GM12878 (cell line): Measurements from ENCODE around the gene SLCO4A1. TPM values are rescaled to one million over a fixed set of nuclear protein-coding genes. Genes with fewer than 3 reads are reported as not detected.
A peak's percentile ranks its signal among the peaks of the same experiment; 100 is the strongest.

Experiments
- ATF7 ChIP-seq: fragments of 450-650 bp; IDR thresholded peaks from 2 replicates; pipeline ENCODE4 v1.6.1; 2016; ENCODE audit warnings: low read depth, mild to moderate bottlenecking
- BCL11A ChIP-seq: IDR thresholded peaks from 2 replicates; pipeline ENCODE4 v1.6.1; 2011; ENCODE audit warnings: low read depth, low read length
- BHLHE40 ChIP-seq, 2 experiments: fragments of 450-650 bp in 1 of 2; IDR thresholded peaks; 2 replicates each; pipeline ENCODE4 v1.6.1; 2011 to 2017; ENCODE audit warnings: low read depth in 2 of 2, borderline replicate concordance in 1 of 2, improper control_type of control experiment in 1 of 2, low read length in 1 of 2, mild to moderate bottlenecking in 1 of 2
- CEBPB ChIP-seq, 2 experiments: fragments of 150-350 bp in 1 of 2; IDR thresholded peaks; 2 replicates each; pipeline ENCODE4 v1.6.1; 2012 to 2014; ENCODE audit warnings: low read depth in 2 of 2, low read length in 2 of 2, borderline replicate concordance in 1 of 2, inconsistent platforms in 1 of 2
- CHD4 ChIP-seq: fragments of 200-600 bp; sonication (generic); IDR thresholded peaks from 2 replicates; pipeline ENCODE4 v1.6.1; 2016; ENCODE audit warnings: mild to moderate bottlenecking
- MXI1 ChIP-seq: fragments of 150-350 bp; IDR thresholded peaks from 2 replicates; pipeline ENCODE4 v1.6.1; 2011; ENCODE audit warnings: low read depth, mild to moderate bottlenecking, inconsistent platforms, low read length, improper control_type of control experiment
- SMARCA5 ChIP-seq: fragments of 450-650 bp; IDR thresholded peaks from 2 replicates; pipeline ENCODE4 v1.6.1; 2017; ENCODE audit warnings: mild to moderate bottlenecking
- SPI1 ChIP-seq: IDR thresholded peaks from 2 replicates; pipeline ENCODE4 v1.6.1; 2011; ENCODE audit warnings: low read depth, mild to moderate bottlenecking, low read length, moderate library complexity, borderline replicate concordance; ENCODE audit not compliant: insufficient read depth
- SREBF2 ChIP-seq: IDR thresholded peaks from 2 replicates; pipeline ENCODE4 v1.6.1; 2012; ENCODE audit warnings: mild to moderate bottlenecking, low read length
- STAT1 ChIP-seq: fragments of 450-650 bp; conservative IDR thresholded peaks from 2 replicates; pipeline ENCODE4 v1.6.1; 2014; ENCODE audit warnings: antibody characterized with exemption, mild to moderate bottlenecking
- TARDBP ChIP-seq: IDR thresholded peaks from 2 replicates; pipeline ENCODE4 v1.6.1; 2016; ENCODE audit warnings: borderline replicate concordance
- TCF12 ChIP-seq: IDR thresholded peaks from 2 replicates; pipeline ENCODE4 v1.6.1; 2011; ENCODE audit warnings: low read depth, mild to moderate bottlenecking, low read length
- polyA plus RNA-seq, 11 experiments: library from polyadenylated mRNA; depleted of rRNA in 4 of 11; unstranded in 6 of 11; stranded (reverse) in 5 of 11; fragments of >200 nt; fragmentation: Nextera tagmentation in 4 of 11; fragmentation: Illumina TruSeq in 1 of 11; extraction: Ambion mirVana in 4 of 11; extraction: Trizol in 1 of 11; gene quantifications; 1 replicate in 1 of 11; 2 replicates in 10 of 11; pipeline versions ENCODE4 v1.2.1 to v1.2.3, GENCODE V29; 2011 to 2016; ENCODE audit warnings: inconsistent platforms in 2 of 11, missing spikeins in 2 of 11, low read depth in 1 of 11
- total RNA-seq, 4 experiments: library from RNA; depleted of rRNA in 3 of 4; stranded (reverse); fragments of >200 nt in 3 of 4; fragmentation: Illumina TruSeq in 1 of 4; extraction: Trizol in 1 of 4; gene quantifications; 2 replicates each; pipeline versions ENCODE4 v1.2.1 to v1.2.3, GENCODE V29; 2013 to 2021
- TF ChIP-seq, protein P1 (sequence below): IDR thresholded peaks from 2 replicates; pipeline ENCODE4 v1.6.1; 2011; ENCODE audit warnings: mild to moderate bottlenecking, low read depth, low read length, moderate library complexity; ENCODE audit not compliant: insufficient replicate concordance
- TF ChIP-seq, protein P2 (sequence below): fragments of 450-650 bp; formaldehyde crosslinking; IDR thresholded peaks from 2 replicates; pipeline ENCODE4 v1.5.0; 2022; ENCODE audit warnings: mild to moderate bottlenecking, missing genetic modification characterization
- TF ChIP-seq, protein P3 (sequence below): IDR thresholded peaks from 2 replicates; pipeline ENCODE4 v1.6.1; 2012; ENCODE audit warnings: mild to moderate bottlenecking, low read depth, low read length
- TF ChIP-seq, protein P4 (sequence below), 3 experiments: IDR thresholded peaks in 2 of 3; conservative IDR thresholded peaks in 1 of 3; 2 replicates each; pipeline ENCODE4 v1.5.1; 2011; ENCODE audit warnings: low read depth in 3 of 3, low read length in 3 of 3, mild to moderate bottlenecking in 3 of 3, control low read depth in 2 of 3, moderate library complexity in 2 of 3, inconsistent platforms in 1 of 3, mixed read lengths in 1 of 3; ENCODE audit not compliant: control insufficient read depth in 2 of 3, insufficient read depth in 1 of 3; ENCODE audit errors: extremely low read depth in 1 of 3
- TF ChIP-seq, protein P5 (sequence below): fragments of 450-650 bp; IDR thresholded peaks from 2 replicates; pipeline ENCODE4 v1.6.1; 2014; ENCODE audit warnings: mild to moderate bottlenecking

The SLCO4A1 gene
- total and polyA plus RNA-seq, 10 of the 15 experiments (the other 5 are each of a cell fraction or from before 2014, with no cell fraction given) = 2.1 to 30.7 (median 12.0) TPM

DNA sequence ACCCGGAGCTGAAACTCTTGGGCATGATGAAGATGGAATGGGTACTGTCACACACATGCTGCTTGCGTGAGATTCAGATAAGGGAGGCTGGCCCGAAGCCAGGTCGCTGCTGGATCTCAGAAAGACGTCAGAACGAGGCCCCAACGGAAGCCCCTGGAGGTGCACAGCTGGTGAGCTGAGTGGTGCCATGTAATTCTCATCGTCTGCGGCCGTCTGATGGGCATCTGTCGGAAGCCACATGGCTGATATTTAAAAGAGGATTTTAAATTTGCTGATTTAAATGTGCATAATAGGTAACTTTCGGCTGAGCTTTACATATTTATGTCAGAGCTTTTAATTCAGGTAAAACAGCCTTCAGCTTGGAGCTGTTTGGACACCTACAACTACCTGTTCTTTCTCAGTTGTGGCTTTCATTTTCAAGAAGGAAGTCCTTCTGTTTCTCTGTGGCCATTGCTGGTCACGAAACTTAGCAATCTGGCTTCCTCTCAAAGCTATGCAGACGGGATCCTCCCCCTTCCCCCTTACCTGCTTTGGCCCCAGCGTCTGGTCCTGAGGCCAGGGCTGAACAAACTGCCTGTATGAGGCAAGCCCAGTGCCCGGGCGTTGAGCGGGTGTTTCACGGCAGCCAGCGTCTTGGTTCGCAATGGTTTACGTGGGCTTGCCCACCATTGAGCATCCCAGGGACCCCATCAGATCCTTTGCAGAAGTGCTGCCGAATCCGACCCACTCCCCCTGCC is 9.2 kb downstream of the SLCO4A1 start (continued):
- TF ChIP-seq, protein P1, sequence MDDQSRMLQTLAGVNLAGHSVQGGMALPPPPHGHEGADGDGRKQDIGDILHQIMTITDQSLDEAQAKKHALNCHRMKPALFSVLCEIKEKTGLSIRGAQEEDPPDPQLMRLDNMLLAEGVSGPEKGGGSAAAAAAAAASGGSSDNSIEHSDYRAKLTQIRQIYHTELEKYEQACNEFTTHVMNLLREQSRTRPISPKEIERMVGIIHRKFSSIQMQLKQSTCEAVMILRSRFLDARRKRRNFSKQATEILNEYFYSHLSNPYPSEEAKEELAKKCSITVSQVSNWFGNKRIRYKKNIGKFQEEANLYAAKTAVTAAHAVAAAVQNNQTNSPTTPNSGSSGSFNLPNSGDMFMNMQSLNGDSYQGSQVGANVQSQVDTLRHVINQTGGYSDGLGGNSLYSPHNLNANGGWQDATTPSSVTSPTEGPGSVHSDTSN = peak; percentile 31
- TF ChIP-seq, protein P2, sequence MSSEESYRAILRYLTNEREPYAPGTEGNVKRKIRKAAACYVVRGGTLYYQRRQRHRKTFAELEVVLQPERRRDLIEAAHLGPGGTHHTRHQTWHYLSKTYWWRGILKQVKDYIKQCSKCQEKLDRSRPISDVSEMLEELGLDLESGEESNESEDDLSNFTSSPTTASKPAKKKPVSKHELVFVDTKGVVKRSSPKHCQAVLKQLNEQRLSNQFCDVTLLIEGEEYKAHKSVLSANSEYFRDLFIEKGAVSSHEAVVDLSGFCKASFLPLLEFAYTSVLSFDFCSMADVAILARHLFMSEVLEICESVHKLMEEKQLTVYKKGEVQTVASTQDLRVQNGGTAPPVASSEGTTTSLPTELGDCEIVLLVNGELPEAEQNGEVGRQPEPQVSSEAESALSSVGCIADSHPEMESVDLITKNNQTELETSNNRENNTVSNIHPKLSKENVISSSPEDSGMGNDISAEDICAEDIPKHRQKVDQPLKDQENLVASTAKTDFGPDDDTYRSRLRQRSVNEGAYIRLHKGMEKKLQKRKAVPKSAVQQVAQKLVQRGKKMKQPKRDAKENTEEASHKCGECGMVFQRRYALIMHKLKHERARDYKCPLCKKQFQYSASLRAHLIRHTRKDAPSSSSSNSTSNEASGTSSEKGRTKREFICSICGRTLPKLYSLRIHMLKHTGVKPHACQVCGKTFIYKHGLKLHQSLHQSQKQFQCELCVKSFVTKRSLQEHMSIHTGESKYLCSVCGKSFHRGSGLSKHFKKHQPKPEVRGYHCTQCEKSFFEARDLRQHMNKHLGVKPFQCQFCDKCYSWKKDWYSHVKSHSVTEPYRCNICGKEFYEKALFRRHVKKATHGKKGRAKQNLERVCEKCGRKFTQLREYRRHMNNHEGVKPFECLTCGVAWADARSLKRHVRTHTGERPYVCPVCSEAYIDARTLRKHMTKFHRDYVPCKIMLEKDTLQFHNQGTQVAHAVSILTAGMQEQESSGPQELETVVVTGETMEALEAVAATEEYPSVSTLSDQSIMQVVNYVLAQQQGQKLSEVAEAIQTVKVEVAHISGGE = no peak
- TF ChIP-seq, protein P3, sequence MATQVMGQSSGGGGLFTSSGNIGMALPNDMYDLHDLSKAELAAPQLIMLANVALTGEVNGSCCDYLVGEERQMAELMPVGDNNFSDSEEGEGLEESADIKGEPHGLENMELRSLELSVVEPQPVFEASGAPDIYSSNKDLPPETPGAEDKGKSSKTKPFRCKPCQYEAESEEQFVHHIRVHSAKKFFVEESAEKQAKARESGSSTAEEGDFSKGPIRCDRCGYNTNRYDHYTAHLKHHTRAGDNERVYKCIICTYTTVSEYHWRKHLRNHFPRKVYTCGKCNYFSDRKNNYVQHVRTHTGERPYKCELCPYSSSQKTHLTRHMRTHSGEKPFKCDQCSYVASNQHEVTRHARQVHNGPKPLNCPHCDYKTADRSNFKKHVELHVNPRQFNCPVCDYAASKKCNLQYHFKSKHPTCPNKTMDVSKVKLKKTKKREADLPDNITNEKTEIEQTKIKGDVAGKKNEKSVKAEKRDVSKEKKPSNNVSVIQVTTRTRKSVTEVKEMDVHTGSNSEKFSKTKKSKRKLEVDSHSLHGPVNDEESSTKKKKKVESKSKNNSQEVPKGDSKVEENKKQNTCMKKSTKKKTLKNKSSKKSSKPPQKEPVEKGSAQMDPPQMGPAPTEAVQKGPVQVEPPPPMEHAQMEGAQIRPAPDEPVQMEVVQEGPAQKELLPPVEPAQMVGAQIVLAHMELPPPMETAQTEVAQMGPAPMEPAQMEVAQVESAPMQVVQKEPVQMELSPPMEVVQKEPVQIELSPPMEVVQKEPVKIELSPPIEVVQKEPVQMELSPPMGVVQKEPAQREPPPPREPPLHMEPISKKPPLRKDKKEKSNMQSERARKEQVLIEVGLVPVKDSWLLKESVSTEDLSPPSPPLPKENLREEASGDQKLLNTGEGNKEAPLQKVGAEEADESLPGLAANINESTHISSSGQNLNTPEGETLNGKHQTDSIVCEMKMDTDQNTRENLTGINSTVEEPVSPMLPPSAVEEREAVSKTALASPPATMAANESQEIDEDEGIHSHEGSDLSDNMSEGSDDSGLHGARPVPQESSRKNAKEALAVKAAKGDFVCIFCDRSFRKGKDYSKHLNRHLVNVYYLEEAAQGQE = no peak
- TF ChIP-seq MXI1 (no peak), SMARCA5 (no peak), CEBPB (IDR thresholded peaks at IDR 0.05; ENCODE audit: borderline replicate concordance in 1 of 2, low read depth in 2 of 2, low read length in 2 of 2) (no peak), SPI1 (peak; percentile 80; the same call in 1 of the 2 replicates), BCL11A (peak; percentile 78), BHLHE40 (IDR thresholded peaks at IDR 0.05; ENCODE audit: borderline replicate concordance in 1 of 2, low read depth in 2 of 2, low read length in 1 of 2) (peak; percentile 33 to 79), ATF7 (peak; percentile 60), TCF12 (peak; percentile 75), STAT1 (no peak), SREBF2 (no peak), CHD4 (no peak), TARDBP (no peak)
- TF ChIP-seq, protein P4, sequence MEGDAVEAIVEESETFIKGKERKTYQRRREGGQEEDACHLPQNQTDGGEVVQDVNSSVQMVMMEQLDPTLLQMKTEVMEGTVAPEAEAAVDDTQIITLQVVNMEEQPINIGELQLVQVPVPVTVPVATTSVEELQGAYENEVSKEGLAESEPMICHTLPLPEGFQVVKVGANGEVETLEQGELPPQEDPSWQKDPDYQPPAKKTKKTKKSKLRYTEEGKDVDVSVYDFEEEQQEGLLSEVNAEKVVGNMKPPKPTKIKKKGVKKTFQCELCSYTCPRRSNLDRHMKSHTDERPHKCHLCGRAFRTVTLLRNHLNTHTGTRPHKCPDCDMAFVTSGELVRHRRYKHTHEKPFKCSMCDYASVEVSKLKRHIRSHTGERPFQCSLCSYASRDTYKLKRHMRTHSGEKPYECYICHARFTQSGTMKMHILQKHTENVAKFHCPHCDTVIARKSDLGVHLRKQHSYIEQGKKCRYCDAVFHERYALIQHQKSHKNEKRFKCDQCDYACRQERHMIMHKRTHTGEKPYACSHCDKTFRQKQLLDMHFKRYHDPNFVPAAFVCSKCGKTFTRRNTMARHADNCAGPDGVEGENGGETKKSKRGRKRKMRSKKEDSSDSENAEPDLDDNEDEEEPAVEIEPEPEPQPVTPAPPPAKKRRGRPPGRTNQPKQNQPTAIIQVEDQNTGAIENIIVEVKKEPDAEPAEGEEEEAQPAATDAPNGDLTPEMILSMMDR (IDR thresholded peaks at IDR 0.05 in 2 of 3, conservative IDR thresholded peaks at IDR 0.05 in 1 of 3; ENCODE audit: control insufficient read depth in 2 of 3, extremely low read depth in 1 of 3, insufficient read depth in 1 of 3, low read depth in 3 of 3, low read length in 3 of 3) = no peak
- TF ChIP-seq, protein P5, sequence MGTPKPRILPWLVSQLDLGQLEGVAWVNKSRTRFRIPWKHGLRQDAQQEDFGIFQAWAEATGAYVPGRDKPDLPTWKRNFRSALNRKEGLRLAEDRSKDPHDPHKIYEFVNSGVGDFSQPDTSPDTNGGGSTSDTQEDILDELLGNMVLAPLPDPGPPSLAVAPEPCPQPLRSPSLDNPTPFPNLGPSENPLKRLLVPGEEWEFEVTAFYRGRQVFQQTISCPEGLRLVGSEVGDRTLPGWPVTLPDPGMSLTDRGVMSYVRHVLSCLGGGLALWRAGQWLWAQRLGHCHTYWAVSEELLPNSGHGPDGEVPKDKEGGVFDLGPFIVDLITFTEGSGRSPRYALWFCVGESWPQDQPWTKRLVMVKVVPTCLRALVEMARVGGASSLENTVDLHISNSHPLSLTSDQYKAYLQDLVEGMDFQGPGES = no peak
